SK-N-SH (cell line): ENCODE data around the gene ZBED4. TPM values are rescaled to one million over a fixed set of nuclear protein-coding genes. Genes with fewer than 3 reads are reported as not detected.

Experiments used
- CTCF ChIA-PET: fragments of 300-600, 350-600 bp; formaldehyde crosslinking; extraction: SDS; loops from one replicate; lab custom pipeline; 2021; lab: Yijun Ruan, JAX
- POLR2A ChIA-PET: fragments of 350-600 bp; sonication (Branson Sonifier 250); formaldehyde crosslinking; extraction: SDS; loops from one replicate; lab custom pipeline; 2020; ENCODE audit warnings: antibody characterized with exemption, inconsistent platforms; lab: Yijun Ruan, JAX
- DNase-seq: peaks from one replicate; pipeline ENCODE4 v3.0.0; 2012
- H2AFZ ChIP-seq: fragments of 200-600 bp; sonication (generic); 2 replicates; pipeline ENCODE4 v1.8.1; 2016; ENCODE audit warnings: antibody characterized with exemption, mild to moderate bottlenecking, low read depth
- H3F3A ChIP-seq: fragments of 200-600 bp; sonication (generic); replicated peaks from 2 replicates; pipeline ENCODE3; 2016; ENCODE audit warnings: antibody characterized with exemption, mild to moderate bottlenecking; ENCODE audit not compliant: insufficient read depth
- H3K27ac ChIP-seq, 2 experiments: fragments of 200-500 bp in 1 of 2; fragments of 200-600 bp in 1 of 2; sonication (Bioruptor generic) in 1 of 2; sonication (generic), shearing (Covaris generic) in 1 of 2; 2 replicates each; pipeline versions ENCODE4 v1.5.1 to v1.6.1; 2014 to 2016; ENCODE audit warnings: low read depth in 2 of 2, inconsistent platforms in 1 of 2, low read length in 1 of 2, mild to moderate bottlenecking in 1 of 2, mixed read lengths in 1 of 2
- H3K27me3 ChIP-seq: fragments of 200-600 bp; sonication (generic), shearing (Covaris generic); 2 replicates; pipeline ENCODE4 v1.6.1; 2016; ENCODE audit warnings: mixed run types; ENCODE audit not compliant: insufficient read depth
- H3K36me3 ChIP-seq, 2 experiments: fragments of 200-500 bp in 1 of 2; fragments of 200-600 bp in 1 of 2; sonication (Bioruptor generic) in 1 of 2; sonication (generic) in 1 of 2; replicated peaks in 1 of 2; 2 replicates each; pipeline versions ENCODE3 to v1.5.1; 2014 to 2016; ENCODE audit warnings: low read length in 1 of 2, mild to moderate bottlenecking in 1 of 2; ENCODE audit not compliant: insufficient read depth in 2 of 2, control insufficient read depth in 1 of 2
- H3K4me1 ChIP-seq, 2 experiments: fragments of 200-500 bp in 1 of 2; fragments of 200-600 bp in 1 of 2; sonication (Bioruptor generic) in 1 of 2; sonication (generic), shearing (Covaris generic) in 1 of 2; 2 replicates each; pipeline versions ENCODE4 v1.5.1 to v1.6.1; 2014 to 2016; ENCODE audit warnings: low read depth in 1 of 2, low read length in 1 of 2, mixed run types in 1 of 2; ENCODE audit not compliant: insufficient read depth in 2 of 2, control insufficient read depth in 1 of 2
- H3K4me2 ChIP-seq: fragments of 200-600 bp; sonication (generic), shearing (Covaris generic); 2 replicates; pipeline ENCODE4 v1.6.1; 2017; ENCODE audit warnings: mixed run types
- H3K4me3 ChIP-seq, 2 experiments: fragments of 200-500 bp in 1 of 2; fragments of 200-600 bp in 1 of 2; sonication (Bioruptor generic) in 1 of 2; sonication (generic), shearing (Covaris generic) in 1 of 2; 2 replicates each; pipeline versions ENCODE4 v1.5.1 to v1.8.1; 2014 to 2016; ENCODE audit warnings: low read depth in 2 of 2, inconsistent platforms in 1 of 2, low read length in 1 of 2, mild to moderate bottlenecking in 1 of 2, mixed read lengths in 1 of 2, moderate library complexity in 1 of 2
- H3K79me2 ChIP-seq: fragments of 200-600 bp; sonication (generic); 2 replicates; pipeline ENCODE4 v1.8.1; 2017; ENCODE audit warnings: mild to moderate bottlenecking; ENCODE audit not compliant: insufficient read depth
- H3K9ac ChIP-seq: fragments of 200-600 bp; sonication (generic); 2 replicates; pipeline ENCODE4 v1.6.1; 2017; ENCODE audit warnings: mixed run types
- H3K9me2 ChIP-seq: fragments of 200-600 bp; sonication (generic); 2 replicates; pipeline ENCODE4 v1.6.1; 2017; ENCODE audit warnings: mixed run types
- H3K9me3 ChIP-seq: fragments of 200-600 bp; sonication (generic); 2 replicates; pipeline ENCODE4 v1.6.1; 2017; ENCODE audit warnings: mixed run types, mild to moderate bottlenecking, moderate library complexity
- H4K20me1 ChIP-seq: fragments of 200-600 bp; sonication (generic); 2 replicates; pipeline ENCODE4 v1.6.1; 2017; ENCODE audit warnings: mild to moderate bottlenecking, mixed run types; ENCODE audit not compliant: insufficient read depth
- CHD2 ChIP-seq: fragments of 150-350 bp; IDR thresholded peaks from 2 replicates; pipeline ENCODE4 v1.6.1; 2018; ENCODE audit warnings: low read length; ENCODE audit not compliant: partially characterized antibody
- CTCF ChIP-seq: fragments of 200-600 bp; sonication (generic); IDR thresholded peaks from 2 replicates; pipeline ENCODE4 v1.6.1; 2017; ENCODE audit warnings: antibody characterized with exemption, mild to moderate bottlenecking, moderate library complexity
- EP300 ChIP-seq, 2 experiments: IDR thresholded peaks; 2 replicates each; pipeline versions ENCODE4 v1.4.0 to v1.6.1; 2012; ENCODE audit warnings: borderline replicate concordance in 1 of 2, low read depth in 1 of 2, low read length in 1 of 2
- FOSL2 ChIP-seq: IDR thresholded peaks from 2 replicates; pipeline ENCODE4 v1.4.0; 2012; ENCODE audit warnings: low read depth, mild to moderate bottlenecking, moderate library complexity, borderline replicate concordance
- GABPA ChIP-seq: IDR thresholded peaks from 2 replicates; pipeline ENCODE4 v1.4.0; 2012; ENCODE audit warnings: low read depth, mild to moderate bottlenecking
- MAX ChIP-seq: IDR thresholded peaks from 2 replicates; pipeline ENCODE4 v1.4.0; 2012; ENCODE audit warnings: low read depth
- MEF2A ChIP-seq: IDR thresholded peaks from 2 replicates; pipeline ENCODE4 v1.4.0; 2012; ENCODE audit warnings: low read depth, borderline replicate concordance
- MXI1 ChIP-seq: IDR thresholded peaks from 2 replicates; pipeline ENCODE4 v1.6.1; 2012; ENCODE audit warnings: mild to moderate bottlenecking, low read depth, low read length, improper control_type of control experiment
- NRF1 ChIP-seq: IDR thresholded peaks from 2 replicates; pipeline ENCODE4 v1.6.1; 2012; ENCODE audit warnings: low read depth, mild to moderate bottlenecking, low read length
- POLR2AphosphoS5 ChIP-seq: IDR thresholded peaks from 2 replicates; pipeline ENCODE4 v1.6.1; 2012; ENCODE audit warnings: low read depth, low read length
- RAD21 ChIP-seq: IDR thresholded peaks from 2 replicates; pipeline ENCODE4 v1.6.1; 2012; ENCODE audit warnings: mild to moderate bottlenecking, low read length
- RCOR1 ChIP-seq: fragments of 150-350 bp; IDR thresholded peaks from 2 replicates; pipeline ENCODE4 v1.6.1; 2017; ENCODE audit warnings: antibody characterized with exemption, low read length
- RFX5 ChIP-seq: IDR thresholded peaks from 2 replicates; pipeline ENCODE4 v1.6.1; 2012; ENCODE audit warnings: mild to moderate bottlenecking, improper control_type of control experiment, low read length
- SIN3A ChIP-seq: IDR thresholded peaks from 2 replicates; pipeline ENCODE4 v1.6.1; 2012; ENCODE audit warnings: low read depth, mild to moderate bottlenecking, low read length, moderate library complexity, borderline replicate concordance
- TAF1 ChIP-seq: IDR thresholded peaks from 2 replicates; pipeline ENCODE4 v1.6.1; 2012; ENCODE audit warnings: low read depth, mild to moderate bottlenecking, low read length, moderate library complexity, borderline replicate concordance
- ZBTB33 ChIP-seq: IDR thresholded peaks from 2 replicates; pipeline ENCODE4 v1.4.0; 2012; ENCODE audit warnings: low read depth, borderline replicate concordance
- WGBS: methylation state at CpG from one replicate; pipeline ENCODE4 v1.1.6; 2017; ENCODE audit warnings: low lambda C conversion rate; 5-methylcytosine and 5-hydroxymethylcytosine counted together
- polyA plus RNA-seq, 3 experiments: library from polyadenylated mRNA; depleted of rRNA; stranded (reverse); fragments of >200 nt; gene quantifications; 2 replicates each; pipeline ENCODE4 v1.2.3, GENCODE V29; 2012

ZBED4 gene
- polyA plus RNA-seq, 1 of the 3 experiments (the other 2 are of a cell fraction), result 7.9 TPM

GRCh38 chr22:49823289-49824045 lies 30.2 kb upstream of the ZBED4 start:
- Histone ChIP-seq H3K9ac (no peak overlapping the region), H3K4me3 (no peak overlapping the region), H3K9me2 (no peaks in the 10 kb centered on the region), H3K27me3 (no peaks in the 10 kb centered on the region), H3K79me2 (peaks cover 87% of the 10 kb centered on the region), H3K9me3 (no peaks in the 10 kb centered on the region), H3K27ac (no peak overlapping the region), H3K4me1 (peaks cover 9 to 24% of the 10 kb centered on the region in 2 experiments; a peak in 2 of 4 replicates), H2AFZ (no peak overlapping the region), H3F3A (no peaks in the 10 kb centered on the region), H3K4me2 (no peak overlapping the region), H4K20me1 (peaks cover 84% of the 10 kb centered on the region), H3K36me3 (peaks cover 30 to 37% of the 10 kb centered on the region in 2 experiments)
- ChIA-PET POLR2A (no interaction called here), CTCF (no interaction called here)
- no peak for DNase-seq
- TF ChIP-seq EP300 (IDR thresholded peaks at IDR 0.05; ENCODE audit: borderline replicate concordance in 1 of 2, low read depth in 1 of 2, low read length in 1 of 2) (no peak), POLR2AphosphoS5 (no peak)
- WGBS, result 95% methylated on average over 41 of the region's 53 CpGs

- DNase-seq, result no peak
- Histone ChIP-seq H3K4me3 (peak overlapping the region in 1 of 2 experiments; percentile 81; a peak in 1 of 4 replicates), H3K36me3 (peaks cover 21 to 37% of the 10 kb centered on the region in 2 experiments), H3F3A (no peaks in the 10 kb centered on the region), H2AFZ (no peak overlapping the region), H3K4me2 (peak overlapping the region; percentile 92; the same call in 1 of the 2 replicates), H3K9me2 (no peaks in the 10 kb centered on the region), H3K9me3 (no peaks in the 10 kb centered on the region), H3K79me2 (peaks cover 78% of the 10 kb centered on the region), H3K9ac (no peak overlapping the region)
- WGBS, result 96% methylated on average over 10 of the region's 16 CpGs
- CTCF ChIA-PET, result no interaction called here
- TF ChIP-seq TAF1 (no peak), ZBTB33 (no peak), RCOR1 (no peak), FOSL2 (no peak), NRF1 (no peak), SIN3A (no peak), MEF2A (no peak), EP300 (IDR thresholded peaks at IDR 0.05; ENCODE audit: borderline replicate concordance in 1 of 2, low read depth in 1 of 2, low read length in 1 of 2) (no peak), RFX5 (no peak), CTCF (no peak), MAX (no peak), CHD2 (no peak), RAD21 (no peak), MXI1 (no peak), GABPA (no peak)
- TF ChIP-seq, all 33 proteins: peak for 0
- peaks cover 9 to 24% of the 10 kb centered on the region in 2 experiments; a peak in 2 of 4 replicates for H3K4me1 ChIP-seq
- peak overlapping the region in 1 of 2 experiments; percentile 60; a peak in 1 of 4 replicates for H3K27ac ChIP-seq
- POLR2A ChIA-PET, result no interaction called here
- H3K27me3 ChIP-seq, result no peaks in the 10 kb centered on the region
- peaks cover 75% of the 10 kb centered on the region for H4K20me1 ChIP-seq
Observed at GRCh38 chr22:49824185-49824925, 29.3 kb upstream of the ZBED4 start.
